Right ventricle myocardium inferior (tissue), 1 donor: ENCODE measurements around the gene NARS2. TPM values are rescaled to one million over a fixed set of nuclear protein-coding genes. Genes with fewer than 3 reads are reported as not detected.
"Not testable (repeated sequence)": the region's sequence is repeated elsewhere in the genome, so short reads cannot be mapped to it uniquely, and the experiment has no call there.

Source experiments
- ATAC-seq: fragments of 200-7000 bp; cut with Tn5 transposase; one replicate; pipeline ENCODE4 v1.9.1; 2020; ENCODE audit warnings: mild to moderate bottlenecking, moderate library complexity
- DNase-seq: peaks from one replicate; pipeline ENCODE4 v3.0.0; 2021; ENCODE audit errors: missing footprints
- intact Hi-C: fragments of 100-400 bp; cut with DNase I; formaldehyde crosslinking; loops from one replicate; pipeline ENCODE4 v1.11.0; 2022
- total RNA-seq: library from RNA; stranded (reverse); fragmentation: NEBNext Ultra II Directional; extraction: Animal tissue kit (Norgen Biotek cat#: 25700); gene quantifications from one replicate; pipeline ENCODE4 v1.2.1, GENCODE V29; 2021
- donor health status: DM: no; HTN: yes; CAD: no; lungs with severe emphysema.

Gene NARS2
- total RNA-seq, 1 donor from 2014 or later, result 15.6 TPM

DNA sequence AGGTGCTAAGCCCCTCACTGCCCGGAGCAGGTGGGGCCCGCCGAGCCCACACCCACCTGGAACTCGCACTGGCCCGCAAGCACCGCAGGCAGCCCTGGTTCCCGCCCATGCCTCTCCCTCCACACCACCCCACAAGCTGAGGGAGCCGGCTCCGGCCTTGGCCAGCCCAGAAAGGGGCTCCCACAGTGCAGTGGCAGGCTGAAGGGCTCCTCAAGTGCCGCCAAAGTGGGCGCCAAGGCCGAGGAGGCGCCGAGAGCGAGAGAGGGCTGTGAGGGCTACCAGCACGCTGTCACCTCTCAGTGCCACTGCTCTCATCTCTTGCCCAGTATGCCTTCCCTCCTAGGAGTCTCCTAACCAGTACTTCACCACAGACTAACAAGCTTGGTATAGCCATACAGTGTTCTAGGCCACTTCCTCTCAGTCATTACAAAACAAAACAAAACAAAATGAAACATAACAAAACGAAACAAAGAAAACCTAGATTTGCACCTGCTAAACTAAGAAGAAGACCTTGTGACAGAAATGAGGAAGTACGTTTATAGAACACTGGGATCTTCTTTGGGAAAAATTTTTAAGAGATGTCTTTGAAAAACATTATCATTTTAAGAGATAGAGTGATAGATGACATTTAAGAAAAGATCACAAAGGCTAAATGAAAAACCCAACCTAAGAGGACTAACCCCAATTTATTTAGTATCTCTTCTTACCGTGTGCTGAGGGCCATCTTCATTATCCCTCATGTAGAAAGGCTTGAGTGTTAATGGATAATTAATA is 109.3 kb downstream of the NARS2 start:
- DNase-seq, result no peak
- intact Hi-C loops, result no loop called here
- no peak for ATAC-seq

DNA sequence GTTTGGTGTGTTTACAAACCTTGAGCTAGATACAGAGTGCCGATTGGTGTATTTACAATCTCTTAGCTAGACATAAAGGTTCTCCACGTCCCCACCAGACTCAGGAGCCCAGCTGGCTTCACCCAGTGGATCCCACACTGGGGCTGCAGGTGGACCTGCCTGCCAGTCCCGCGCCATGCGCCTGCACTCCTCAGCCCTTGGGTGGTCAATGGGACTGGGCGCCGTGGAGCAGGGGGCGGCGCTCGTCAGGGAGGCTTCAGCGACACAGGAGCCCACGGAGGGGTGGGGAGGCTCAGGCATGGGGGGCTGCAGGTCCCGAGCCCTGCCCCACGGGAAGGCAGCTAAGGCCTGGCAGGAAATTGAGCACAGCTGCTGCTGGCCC is 109.9 kb downstream of the NARS2 start:
- ATAC-seq, intact Hi-C loops: not testable (repeated sequence)

DNA sequence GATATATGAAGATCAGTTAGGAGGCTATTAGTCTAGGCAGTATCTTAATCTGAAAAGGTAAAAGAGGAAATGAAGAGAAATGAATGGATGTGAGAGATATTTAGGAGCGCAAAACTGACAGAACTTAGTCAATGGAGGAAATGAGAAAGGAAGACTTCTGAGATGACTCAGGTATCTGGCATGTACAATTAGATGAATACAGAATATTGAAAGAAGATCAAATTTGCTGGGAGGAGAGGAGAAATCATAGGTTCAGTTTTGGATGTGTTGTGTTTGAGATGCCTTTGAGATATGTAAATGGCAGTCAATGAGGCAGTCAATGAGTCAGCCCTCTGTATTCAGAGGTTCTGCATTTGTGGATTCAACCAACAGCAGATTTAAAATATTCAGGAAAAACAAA is 114.2 kb downstream of the NARS2 start:
- DNase-seq (no peak), ATAC-seq (no peak)
- intact Hi-C loops, result no loop called here

More for the DNA sequence above, 109.9 kb downstream of the NARS2 start:
- DNase-seq, result not testable (repeated sequence)

DNA sequence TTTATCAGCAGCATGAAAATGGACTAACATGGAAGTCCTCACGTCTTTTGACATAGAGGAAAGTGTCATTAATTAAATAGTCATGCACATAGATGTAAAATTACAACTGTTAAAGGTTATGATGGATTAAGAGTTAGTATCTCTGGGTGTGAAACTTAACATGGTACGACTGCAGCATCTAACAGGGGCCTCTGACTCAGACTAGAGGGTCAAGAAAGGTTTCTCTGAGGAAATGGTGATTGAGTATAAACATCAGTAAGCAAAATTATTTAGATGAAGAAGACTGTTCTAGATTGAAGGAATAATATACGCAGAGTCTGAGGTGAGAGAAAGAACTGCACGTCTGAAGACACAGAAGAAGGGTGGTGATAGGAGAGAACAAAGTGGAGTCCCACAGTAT is 114.9 kb downstream of the NARS2 start:
- ATAC-seq (no peak), DNase-seq (no peak)
- intact Hi-C loops, result no loop called here

DNA sequence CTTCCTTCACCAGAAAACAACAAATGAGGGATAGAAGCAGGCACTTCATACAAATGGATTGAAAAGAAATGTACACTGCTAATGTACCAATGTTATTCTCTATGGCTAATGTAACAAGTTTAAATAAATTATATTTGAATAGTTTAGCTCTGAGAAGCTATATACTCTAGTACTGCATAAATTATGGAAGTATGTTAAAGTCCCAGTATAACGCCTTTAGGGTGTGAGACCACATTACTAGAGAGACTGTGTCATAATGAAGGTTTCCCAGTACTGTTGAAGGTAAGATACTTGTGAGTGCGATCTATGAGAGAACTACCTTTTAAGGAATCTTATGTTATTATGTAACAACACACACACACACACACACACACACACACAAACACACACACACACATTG is 117.2 kb downstream of the NARS2 start:
- ATAC-seq (no peak), DNase-seq (no peak)
- intact Hi-C loops, result no loop called here

DNA sequence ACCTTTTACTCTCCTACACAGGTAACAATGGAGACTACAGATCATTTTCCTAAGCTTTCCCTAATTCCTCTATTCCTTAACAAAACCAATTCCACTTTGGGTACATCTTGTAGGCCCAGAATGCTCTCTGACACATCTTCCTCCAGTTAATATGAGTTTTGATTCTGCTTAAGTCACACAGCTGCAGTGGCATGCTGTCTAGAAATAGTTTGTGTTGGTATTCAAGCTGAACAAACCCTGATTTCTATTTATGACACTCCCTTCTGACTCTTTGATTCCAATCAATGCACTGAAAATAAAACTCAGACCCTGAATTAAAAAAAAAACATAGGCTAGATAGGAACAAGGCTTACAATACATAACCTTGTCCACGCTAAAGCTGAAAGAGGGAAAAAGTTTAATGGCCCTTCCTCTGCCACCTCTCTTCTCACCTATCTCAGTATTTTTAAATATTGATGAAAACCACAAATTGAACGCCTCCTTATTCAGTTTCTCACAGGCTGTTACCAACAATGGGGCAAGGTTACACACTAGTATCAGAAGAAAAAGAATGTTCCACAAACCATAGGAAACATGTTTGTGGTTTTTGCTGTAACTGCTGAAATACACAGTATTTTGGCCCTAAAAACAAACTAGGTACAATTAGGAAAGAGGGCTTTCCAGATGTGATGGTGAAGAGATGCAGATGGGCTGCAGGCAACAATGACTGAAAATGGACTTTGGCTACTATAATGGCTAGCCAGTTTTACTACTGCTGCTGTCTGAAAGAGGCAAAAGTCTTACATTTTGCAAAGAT is 121.3 kb downstream of the NARS2 start:
- no peak for DNase-seq
- ATAC-seq, result no peak
- intact Hi-C loops, result no loop called here

DNA sequence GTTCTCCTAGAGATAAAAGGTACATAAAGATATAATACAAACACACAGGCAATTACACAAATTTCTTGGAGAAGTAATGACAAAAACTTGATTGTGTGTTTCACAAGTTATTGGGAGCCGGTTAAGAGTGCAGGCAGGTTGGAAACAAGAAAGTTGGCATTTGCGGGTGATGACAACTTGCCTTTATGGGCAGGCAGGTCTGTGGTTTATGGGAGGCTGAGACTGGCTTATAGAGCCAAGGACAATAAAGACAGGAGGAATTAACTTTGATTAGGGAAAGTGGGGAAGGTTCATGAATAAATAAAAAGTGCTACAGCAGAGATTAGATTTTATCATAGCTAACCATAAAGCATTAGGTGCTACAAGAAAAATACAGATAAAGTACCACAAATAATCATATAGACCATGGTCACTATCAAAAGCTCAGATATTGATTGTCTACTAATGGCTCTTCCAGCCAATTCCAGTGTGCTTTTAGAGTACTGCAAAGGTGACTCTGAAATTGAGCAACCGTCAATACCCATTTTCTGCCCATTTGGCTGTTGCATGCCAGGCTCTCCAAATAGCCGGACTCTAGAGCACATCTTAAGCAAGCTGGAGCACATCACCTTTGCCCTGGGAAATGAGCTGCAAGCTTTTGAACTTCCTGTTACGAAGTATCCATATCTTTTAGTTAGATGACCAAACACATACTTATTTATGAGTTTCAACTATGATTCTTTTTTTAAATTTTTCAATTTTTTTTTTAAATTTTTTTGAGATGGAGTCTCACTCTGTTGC is 123.1 kb downstream of the NARS2 start:
- DNase-seq (no peak), ATAC-seq (no peak)
- intact Hi-C loops, result no loop called here

DNA sequence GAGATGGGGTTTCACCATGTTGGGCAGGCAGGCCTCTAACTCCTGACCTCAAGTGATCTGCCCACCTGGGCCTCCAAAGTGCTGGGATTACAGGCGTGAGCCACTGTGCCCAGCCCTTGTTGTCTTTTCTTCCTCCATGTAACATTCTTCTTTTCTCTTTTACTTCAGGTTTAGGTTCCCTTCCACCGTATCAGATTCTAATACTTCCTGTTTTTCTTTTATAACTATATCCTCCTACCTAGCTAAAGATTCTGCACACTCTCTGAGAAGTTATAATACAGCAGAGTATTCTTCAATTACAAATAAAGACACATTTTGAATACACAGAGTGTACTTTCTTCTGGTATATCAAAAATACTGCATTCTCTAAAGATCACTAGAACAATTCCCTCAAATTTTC is 123.8 kb downstream of the NARS2 start:
- intact Hi-C loops, result no loop called here
- ATAC-seq (no peak), DNase-seq (no peak)

DNA sequence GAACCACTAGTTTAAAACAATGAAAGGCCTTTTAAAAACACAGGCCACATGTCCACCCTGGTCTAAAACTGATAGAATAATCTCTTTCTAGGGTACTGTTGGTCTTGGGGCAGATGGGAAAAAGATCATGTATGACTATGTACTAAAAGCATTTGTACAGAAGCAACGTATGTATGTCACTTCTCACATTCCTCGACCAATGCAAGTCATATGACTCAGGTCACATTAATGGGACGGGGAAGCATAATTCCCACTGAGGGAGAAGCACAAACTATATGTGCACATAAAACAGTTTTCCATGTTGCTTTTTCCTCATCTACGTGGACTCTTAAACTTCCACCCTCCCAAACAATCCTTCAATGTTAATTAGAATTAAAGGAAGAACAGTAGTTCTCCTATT is 124.8 kb downstream of the NARS2 start:
- intact Hi-C loops, result no loop called here
- DNase-seq (no peak), ATAC-seq (no peak)

DNA sequence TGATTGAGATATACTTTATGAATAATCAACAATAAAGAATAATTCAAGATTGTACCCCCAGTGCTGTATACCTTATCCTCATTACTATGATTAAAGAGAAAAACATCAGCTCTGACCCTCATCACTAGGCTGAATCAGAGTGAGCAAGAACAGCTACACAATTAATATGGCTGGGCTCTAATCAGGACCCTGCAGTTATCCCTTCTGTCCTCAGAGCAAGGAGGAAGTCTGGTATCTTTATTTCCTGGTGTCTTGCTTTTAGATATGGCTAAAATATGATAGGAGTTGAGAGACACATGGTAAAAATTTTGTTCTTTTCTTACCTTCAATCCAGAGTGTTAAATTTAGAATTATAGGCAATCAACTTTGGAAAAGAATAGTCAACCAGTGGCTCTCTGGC is 128.5 kb downstream of the NARS2 start:
- intact Hi-C loops, result no loop called here
- ATAC-seq (no peak), DNase-seq (no peak)

DNA sequence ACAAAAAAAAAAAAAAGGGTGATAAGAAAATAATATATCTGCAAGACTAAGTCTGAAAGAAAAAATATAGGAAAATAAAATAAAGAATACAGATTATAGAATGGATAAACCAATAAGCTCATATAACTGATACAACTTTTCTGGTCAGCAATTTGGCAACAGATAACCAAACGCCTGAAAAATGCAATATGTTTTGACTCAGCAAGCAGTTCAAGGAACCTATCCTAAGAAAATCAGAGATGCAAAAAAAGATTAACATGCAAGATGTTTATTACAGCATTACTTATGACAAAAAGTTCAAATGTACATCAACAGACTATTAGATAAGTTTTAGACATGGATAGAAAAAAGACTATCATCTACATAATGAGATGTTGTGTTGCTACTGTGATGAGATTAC is 129.9 kb downstream of the NARS2 start:
- no peak for ATAC-seq
- intact Hi-C loops, result no loop called here
- no peak for DNase-seq

DNA sequence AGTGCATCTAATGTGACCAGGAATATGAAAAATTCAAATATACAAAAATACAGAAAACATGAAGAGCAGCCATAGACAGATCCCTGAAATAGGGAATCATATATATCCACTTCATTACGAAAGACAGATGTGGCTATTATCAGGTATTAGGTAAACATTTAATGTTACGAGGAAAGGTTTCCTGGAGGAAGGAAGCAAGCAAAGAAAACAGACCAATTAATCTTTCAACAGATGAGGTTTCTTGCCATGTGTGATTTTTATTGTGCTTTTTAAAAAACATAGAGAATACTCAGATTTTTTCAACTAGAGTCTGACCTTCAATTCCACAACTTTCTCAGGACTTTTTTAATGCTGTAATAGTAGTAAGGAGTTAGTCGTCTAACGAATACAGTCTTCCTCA is 132.7 kb downstream of the NARS2 start:
- DNase-seq, result no peak
- intact Hi-C loops, result no loop called here
- no peak for ATAC-seq

DNA sequence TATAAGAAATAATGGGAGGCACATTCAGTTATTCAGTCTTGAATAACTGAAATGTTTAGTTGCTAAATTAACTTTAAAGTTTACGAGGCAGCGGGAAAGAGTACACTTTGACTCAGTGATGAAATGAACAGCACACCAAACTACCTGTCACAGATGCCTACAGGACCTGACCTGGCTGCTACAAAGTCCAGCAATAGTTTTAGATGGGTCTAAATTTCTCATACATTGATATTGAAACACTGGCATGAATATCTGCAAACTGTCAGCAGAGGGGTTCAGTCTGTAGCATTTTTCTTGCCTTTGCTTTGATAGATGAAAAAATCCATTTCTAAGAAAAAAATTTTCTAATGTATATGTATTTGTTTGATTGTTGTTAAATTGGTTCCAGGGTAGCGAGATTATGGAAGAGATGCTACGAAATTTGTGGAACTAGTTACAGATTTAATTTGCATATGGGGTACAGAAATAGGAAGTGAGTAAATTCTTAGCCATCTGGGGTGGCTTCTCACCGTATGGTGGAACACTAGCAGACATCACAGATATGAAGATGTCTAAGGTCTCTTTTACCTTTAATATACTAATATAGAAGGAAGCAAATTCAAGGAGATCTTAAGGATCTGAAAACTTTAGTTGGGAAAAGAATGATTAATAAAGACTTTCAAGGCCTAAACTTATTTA is 136.2 kb downstream of the NARS2 start:
- DNase-seq, result no peak
- ATAC-seq, result no peak
- intact Hi-C loops, result no loop called here

DNA sequence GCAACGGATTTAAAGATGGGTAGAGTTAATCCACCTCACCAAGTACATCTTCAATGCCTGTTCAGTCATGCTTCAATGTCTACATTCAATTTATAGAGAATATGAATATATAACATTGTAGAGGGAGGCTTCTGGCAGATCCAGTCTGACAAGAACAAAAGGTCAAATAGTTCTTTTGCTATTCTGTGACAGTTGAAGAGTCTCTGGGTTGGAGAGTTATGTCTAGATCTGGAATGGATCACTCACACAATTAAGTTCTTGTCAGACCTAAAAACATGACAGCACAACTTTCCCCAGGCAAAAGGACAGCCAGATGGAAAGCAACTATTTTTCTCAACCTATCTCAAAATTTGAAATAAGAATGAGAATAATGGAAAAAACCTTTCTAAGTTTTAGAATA is 141.7 kb downstream of the NARS2 start:
- intact Hi-C loops, result no loop called here
- DNase-seq, result no peak
- ATAC-seq, result no peak

DNA sequence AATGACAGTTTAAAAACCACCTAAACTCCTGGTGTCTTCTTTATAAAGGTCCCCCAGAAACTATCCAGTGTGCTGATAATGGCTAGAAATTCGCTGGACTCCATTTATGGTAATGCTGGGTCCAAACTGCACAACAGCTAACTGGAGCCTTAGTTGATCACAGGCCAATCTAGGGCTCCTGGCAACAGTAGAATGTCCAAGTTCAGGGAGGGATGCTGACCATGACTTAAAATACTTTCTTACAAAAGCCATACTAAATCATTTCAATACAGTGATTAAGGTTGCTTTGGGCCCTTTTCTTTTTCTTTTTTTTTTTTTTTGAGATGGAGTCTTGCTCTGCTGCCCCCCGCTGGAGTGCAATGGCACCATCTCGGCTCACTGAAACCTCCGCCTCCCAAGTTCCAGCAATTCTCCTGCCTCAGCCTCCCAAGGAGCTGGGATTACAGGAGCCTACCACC is 142.6 kb downstream of the NARS2 start:
- intact Hi-C loops, result no loop called here
- no peak for ATAC-seq
- DNase-seq, result no peak

DNA sequence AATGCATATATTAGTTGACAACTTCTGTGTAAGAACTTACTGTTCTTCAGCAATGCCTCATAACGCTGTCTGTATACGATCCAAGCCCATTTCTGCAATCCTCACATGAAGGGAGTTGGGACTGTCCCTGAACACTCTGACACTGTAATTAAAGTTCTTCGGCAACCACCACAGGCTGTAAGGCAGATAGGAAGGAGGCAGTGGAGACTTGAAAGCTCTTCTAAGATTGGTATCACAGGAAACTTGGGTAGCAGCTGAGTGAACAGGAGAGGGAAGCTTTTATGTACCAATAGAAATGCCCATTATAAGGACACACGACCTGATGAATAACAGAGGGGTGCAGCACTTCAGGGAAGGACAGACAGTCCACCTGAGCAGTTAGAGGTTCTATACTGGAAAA is 145.0 kb downstream of the NARS2 start:
- intact Hi-C loops, result no loop called here
- no peak for ATAC-seq
- no peak for DNase-seq

DNA sequence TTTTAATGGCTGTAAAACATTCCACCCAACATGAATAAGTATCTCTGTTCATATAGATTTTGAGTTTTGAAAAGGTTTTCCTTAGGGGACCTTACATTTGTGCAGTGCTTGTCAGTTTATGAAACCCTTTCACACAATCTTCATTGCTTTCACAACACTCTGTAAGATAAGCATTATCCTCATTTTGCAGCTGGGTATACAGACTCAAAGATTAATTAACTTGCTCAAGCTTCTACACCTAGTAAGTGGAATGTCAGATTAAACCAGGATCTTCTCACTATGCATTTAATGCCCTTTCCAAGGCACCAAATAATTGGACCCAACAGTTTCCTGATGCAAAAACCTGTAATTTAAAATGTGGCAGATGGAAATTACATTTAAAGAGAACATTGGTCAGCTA is 145.5 kb downstream of the NARS2 start:
- no peak for DNase-seq
- intact Hi-C loops, result no loop called here
- no peak for ATAC-seq

DNA sequence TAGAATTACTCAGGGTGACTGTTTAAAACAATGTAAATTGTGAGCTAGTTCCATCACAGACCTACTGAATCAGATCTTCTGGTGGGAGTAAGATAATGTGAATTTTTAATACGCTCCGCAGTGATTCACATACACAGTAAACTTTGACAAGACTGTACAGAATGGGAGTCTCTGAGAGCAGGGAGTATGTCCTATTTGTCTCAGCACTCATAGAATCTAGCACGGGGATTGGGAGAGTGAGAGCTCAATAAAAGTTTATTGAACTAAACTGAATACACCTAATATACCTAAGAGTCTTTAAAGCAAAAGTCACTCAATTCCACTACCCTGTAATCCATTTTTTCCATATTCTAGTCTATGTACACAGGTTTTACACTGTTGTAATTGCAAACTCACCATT is 145.9 kb downstream of the NARS2 start:
- ATAC-seq, result no peak
- intact Hi-C loops, result no loop called here
- no peak for DNase-seq

DNA sequence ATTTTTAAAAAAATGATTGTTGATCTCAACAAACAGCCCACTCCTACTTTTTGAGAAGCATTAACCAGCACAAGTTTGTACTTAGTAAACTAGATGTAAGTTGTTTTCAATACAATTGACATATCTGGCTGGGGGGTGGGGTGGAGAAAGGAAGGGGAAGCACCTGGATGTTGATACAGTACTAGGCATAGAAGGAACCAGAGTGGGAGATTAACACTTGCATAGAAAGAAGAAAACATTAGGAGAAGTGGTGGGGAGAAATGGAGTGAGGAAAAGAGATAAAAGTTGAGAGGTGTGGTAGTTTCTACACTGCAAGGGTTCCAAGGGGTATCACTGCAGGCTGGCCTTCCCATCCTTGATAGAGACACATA is 146.4 kb downstream of the NARS2 start:
- DNase-seq (no peak), ATAC-seq (no peak)
- intact Hi-C loops, result no loop called here
